Panc1 (cell line): ENCODE measurements around the gene SMARCD2. TPM values are rescaled to one million over a fixed set of nuclear protein-coding genes. Genes with fewer than 3 reads are reported as not detected.
"Not testable (repeated sequence)": the region's sequence is repeated elsewhere in the genome, so short reads cannot be mapped to it uniquely, and the experiment has no call there.

Experiments
- ATAC-seq: fragments of 200-7000 bp; cut with Tn5 transposase; 2 replicates; pipeline ENCODE4 v1.9.1; 2020; ENCODE audit warnings: mild to moderate bottlenecking, moderate library complexity
- BruUV-seq: library from RNA; stranded (reverse); fragments of 400-500 nt; replicated peaks from 2 replicates; lab custom pipeline; 2021; lab: Mats Ljungman, UMichigan
- CTCF ChIA-PET: fragments of 300-600 bp; sonication (Branson Sonifier 250); formaldehyde crosslinking; loops from one replicate; lab custom pipeline; 2022; ENCODE audit warnings: antibody characterized with exemption; lab: Charles Lee
- POLR2A ChIA-PET: fragments of 300-600 bp; sonication (Branson Sonifier 250); formaldehyde crosslinking; loops from one replicate; lab custom pipeline; 2022; ENCODE audit warnings: antibody characterized with exemption; lab: Charles Lee
- DNase-seq: peaks from one replicate; pipeline ENCODE4 v3.0.0-alpha.2; 2010; ENCODE audit warnings: low read depth, low spot score
- H3K27ac ChIP-seq: 2 replicates; pipeline ENCODE4 v1.5.1; 2011; ENCODE audit warnings: mild to moderate bottlenecking, low read length, inconsistent platforms
- H3K27me3 ChIP-seq: fragments of 200-500 bp; sonication (Bioruptor generic); 2 replicates; pipeline ENCODE4 v1.6.0; 2014; ENCODE audit warnings: low read length, inconsistent platforms; ENCODE audit not compliant: control insufficient read depth, insufficient read depth
- H3K36me3 ChIP-seq: fragments of 200-500 bp; sonication (Bioruptor generic); 2 replicates; pipeline ENCODE4 v1.5.1; 2014; ENCODE audit warnings: inconsistent platforms, mild to moderate bottlenecking, low read length, moderate library complexity; ENCODE audit not compliant: control insufficient read depth, insufficient read depth
- H3K4me1 ChIP-seq: 2 replicates; pipeline ENCODE4 v1.5.1; 2011; ENCODE audit warnings: inconsistent platforms, mild to moderate bottlenecking, low read length, moderate library complexity; ENCODE audit not compliant: control insufficient read depth, insufficient read depth
- H3K4me3 ChIP-seq, 2 experiments: 2 replicates each; pipeline ENCODE4 v1.5.1; 2011 to 2012; ENCODE audit warnings: low read depth in 2 of 2, low read length in 2 of 2, mild to moderate bottlenecking in 2 of 2, inconsistent platforms in 1 of 2, moderate library complexity in 1 of 2
- H3K9me3 ChIP-seq: fragments of 200-500 bp; sonication (Bioruptor generic); 2 replicates; pipeline ENCODE4 v1.5.1; 2014; ENCODE audit warnings: low read depth, mild to moderate bottlenecking, inconsistent platforms, low read length, moderate library complexity; ENCODE audit not compliant: control insufficient read depth, insufficient read depth
- POLR2AphosphoS5 ChIP-seq: IDR thresholded peaks from 2 replicates; pipeline ENCODE4 v1.6.1; 2012; ENCODE audit warnings: mild to moderate bottlenecking, low read depth, low read length, moderate library complexity
- SIN3A ChIP-seq: IDR thresholded peaks from 2 replicates; pipeline ENCODE4 v1.6.1; 2012; ENCODE audit warnings: low read depth, mild to moderate bottlenecking, low read length, moderate library complexity, borderline replicate concordance; ENCODE audit not compliant: insufficient read depth
- TCF7L2 ChIP-seq: IDR thresholded peaks from 2 replicates; pipeline ENCODE4 v1.6.1; 2011; ENCODE audit warnings: mild to moderate bottlenecking, low read depth, low read length, inconsistent platforms
- in situ Hi-C: cut with HindIII; loops from 2 replicates; pipeline ENCODE4 v1.10.0; 2016; ENCODE audit warnings: low sequenced_read_pairs, low pct_unique_long_range_greater_than_20kb
- intact Hi-C: fragments of 100-400 bp; cut with micrococcal nuclease; formaldehyde crosslinking; loops from one replicate; pipeline ENCODE4 v1.10.0; 2022; ENCODE audit not compliant: unreplicated experiment
- total RNA-seq: library from RNA; stranded (reverse); gene quantifications from one replicate; pipeline ENCODE4 v1.2.1, GENCODE V29; 2021; ENCODE audit not compliant: unreplicated experiment
- TF ChIP-seq, protein P1 (sequence below): fragments of 450-650 bp; IDR thresholded peaks from 2 replicates; pipeline ENCODE4 v1.5.1; 2017; ENCODE audit warnings: mild to moderate bottlenecking

The SMARCD2 gene
- total RNA-seq, 1 experiment from 2014 or later = 59.4 TPM

DNA sequence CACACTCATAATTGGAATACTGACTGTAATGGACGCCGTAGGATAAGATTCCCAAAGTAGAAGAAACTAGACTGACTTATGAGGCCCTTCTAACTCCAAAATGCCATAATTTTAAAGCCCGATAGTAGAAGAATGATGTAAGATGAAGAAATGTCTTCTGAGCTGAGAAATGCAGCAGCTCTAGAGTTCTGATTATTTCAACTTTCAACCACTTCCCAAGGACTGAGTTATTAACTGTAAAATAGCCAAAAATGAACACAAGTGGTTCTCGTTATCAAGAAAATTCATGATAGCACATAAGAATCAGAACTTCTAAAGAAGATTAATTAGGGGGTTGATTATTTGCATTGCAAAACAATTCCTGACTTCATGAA lies 27.8 kb upstream of the SMARCD2 start:
- H3K4me1 ChIP-seq, H3K36me3 ChIP-seq: not testable (repeated sequence)
- CTCF ChIA-PET = interaction anchor here (0.5 to 0.9 kb wide), 2 partner anchors 104 to 251 kb away, joined by 3 read pairs; no protein-coding TSS in a partner anchor

DNA sequence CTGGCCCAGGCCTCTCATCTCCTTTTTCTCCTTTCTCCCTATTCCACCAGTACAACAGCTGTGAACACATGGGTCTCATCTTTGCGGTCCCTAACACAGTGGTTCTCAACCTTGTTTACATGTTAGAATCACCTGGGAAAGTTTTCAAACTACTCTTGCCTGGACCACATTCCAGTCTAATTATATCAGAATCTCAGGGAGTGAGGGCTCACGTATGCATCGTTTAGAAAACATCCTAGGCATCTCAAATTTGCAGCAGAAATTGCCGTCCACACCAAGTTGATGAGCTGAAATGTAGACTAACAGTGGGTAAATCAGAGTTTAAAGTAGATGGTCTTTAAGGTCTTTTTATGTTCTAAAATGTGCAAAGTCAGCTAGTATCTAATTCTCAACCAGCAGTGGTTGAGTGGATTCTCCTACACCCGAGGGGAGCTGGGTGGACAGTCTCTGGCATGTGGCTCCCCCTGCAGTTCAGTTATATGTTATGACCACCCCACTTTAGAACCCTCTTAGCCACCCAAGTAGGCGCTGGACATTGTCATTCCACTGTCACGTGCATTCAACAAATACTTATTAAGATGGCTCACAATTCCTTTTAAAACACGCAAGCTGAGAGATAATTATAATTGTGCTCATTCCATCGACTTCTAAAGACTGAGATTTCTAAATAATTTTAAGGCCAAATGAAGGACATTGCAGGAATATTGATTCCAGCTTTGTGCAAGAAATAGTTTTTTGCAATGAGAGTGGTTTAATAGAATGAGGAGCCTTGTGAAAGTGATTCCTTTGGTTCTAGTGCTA lies 27.2 kb upstream of the SMARCD2 start:
- H3K27me3 ChIP-seq, H3K36me3 ChIP-seq, DNase-seq, ATAC-seq, POLR2A ChIA-PET, BruUV-seq, H3K4me1 ChIP-seq, H3K27ac ChIP-seq, in situ Hi-C loops, intact Hi-C loops, H3K4me3 ChIP-seq, H3K9me3 ChIP-seq: not testable (repeated sequence)
- TF ChIP-seq, protein P1, sequence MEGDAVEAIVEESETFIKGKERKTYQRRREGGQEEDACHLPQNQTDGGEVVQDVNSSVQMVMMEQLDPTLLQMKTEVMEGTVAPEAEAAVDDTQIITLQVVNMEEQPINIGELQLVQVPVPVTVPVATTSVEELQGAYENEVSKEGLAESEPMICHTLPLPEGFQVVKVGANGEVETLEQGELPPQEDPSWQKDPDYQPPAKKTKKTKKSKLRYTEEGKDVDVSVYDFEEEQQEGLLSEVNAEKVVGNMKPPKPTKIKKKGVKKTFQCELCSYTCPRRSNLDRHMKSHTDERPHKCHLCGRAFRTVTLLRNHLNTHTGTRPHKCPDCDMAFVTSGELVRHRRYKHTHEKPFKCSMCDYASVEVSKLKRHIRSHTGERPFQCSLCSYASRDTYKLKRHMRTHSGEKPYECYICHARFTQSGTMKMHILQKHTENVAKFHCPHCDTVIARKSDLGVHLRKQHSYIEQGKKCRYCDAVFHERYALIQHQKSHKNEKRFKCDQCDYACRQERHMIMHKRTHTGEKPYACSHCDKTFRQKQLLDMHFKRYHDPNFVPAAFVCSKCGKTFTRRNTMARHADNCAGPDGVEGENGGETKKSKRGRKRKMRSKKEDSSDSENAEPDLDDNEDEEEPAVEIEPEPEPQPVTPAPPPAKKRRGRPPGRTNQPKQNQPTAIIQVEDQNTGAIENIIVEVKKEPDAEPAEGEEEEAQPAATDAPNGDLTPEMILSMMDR = peak; percentile 27
- CTCF ChIA-PET = interaction anchor here (0.9 kb wide), 1 partner anchor 251 kb away, joined by 3 read pairs; no protein-coding TSS in a partner anchor

More for the DNA sequence above, 27.8 kb upstream of the SMARCD2 start:
- H3K4me3 ChIP-seq, ATAC-seq, in situ Hi-C loops, intact Hi-C loops, H3K27ac ChIP-seq, POLR2A ChIA-PET, BruUV-seq, DNase-seq, H3K27me3 ChIP-seq, H3K9me3 ChIP-seq: not testable (repeated sequence)

DNA sequence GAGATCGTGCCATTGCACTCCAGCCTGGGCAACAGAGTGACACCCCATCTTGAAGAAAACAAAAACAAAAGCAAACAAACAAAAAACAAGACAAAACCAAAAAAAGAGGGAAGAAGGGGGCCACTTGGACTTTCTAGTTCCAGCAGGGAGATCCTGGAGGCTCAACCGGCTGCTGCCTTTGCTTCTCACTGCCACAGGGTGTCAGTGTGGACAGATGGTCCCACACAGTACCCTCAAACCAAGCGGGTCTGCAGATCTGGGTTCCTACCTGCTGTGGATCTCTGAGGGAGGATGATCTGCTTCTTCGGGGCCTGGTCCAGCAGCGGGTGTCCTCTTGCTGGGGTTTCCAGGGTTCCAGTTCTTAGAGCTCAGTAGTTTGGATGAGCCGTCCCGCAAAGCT lies 24.1 kb upstream of the SMARCD2 start:
- CTCF ChIA-PET = interaction anchor here (1.0 kb wide), 1 partner anchor 134 kb away, joined by 5 read pairs; no protein-coding TSS in a partner anchor
- in situ Hi-C loops, H3K4me1 ChIP-seq, DNase-seq, H3K9me3 ChIP-seq, H3K27ac ChIP-seq, H3K4me3 ChIP-seq, H3K27me3 ChIP-seq, H3K36me3 ChIP-seq, BruUV-seq, intact Hi-C loops: not testable (repeated sequence)
- ATAC-seq = peak; percentile 80; the same call in 1 of the 2 replicates
- POLR2A ChIA-PET = interaction anchor here (0.6 kb wide), 1 partner anchor 38 kb away, joined by 3 read pairs; no protein-coding TSS in a partner anchor
- TF ChIP-seq, protein P1 = peak; percentile 39

DNA sequence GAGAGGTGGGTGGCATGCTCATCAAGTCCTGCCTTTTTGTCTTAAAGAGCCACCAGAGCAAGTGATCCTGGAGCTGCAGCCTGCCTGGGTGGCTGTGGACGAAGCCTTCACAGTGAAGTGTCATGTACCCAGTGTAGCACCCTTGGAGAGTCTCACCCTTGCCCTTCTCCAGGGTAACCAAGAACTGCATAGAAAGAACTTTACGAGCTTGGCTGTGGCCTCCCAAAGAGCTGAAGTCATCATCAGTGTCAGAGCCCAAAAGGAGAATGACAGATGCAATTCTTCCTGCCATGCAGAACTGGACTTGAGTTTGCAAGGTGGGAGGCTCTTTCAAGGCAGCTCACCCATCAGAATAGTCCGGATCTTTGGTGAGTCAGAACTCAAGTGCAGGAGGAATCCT lies 16.8 kb upstream of the SMARCD2 start:
- ATAC-seq (no peak), DNase-seq (no peak)
- intact Hi-C loops (no loop called here), in situ Hi-C loops (no loop called here)
- Histone ChIP-seq H3K9me3 (no peaks in the 10 kb centered on the region), H3K27ac (no peak overlapping the region), H3K4me1 (no peaks in the 10 kb centered on the region), H3K27me3 (no peaks in the 10 kb centered on the region), H3K4me3 (no peak overlapping the region), H3K36me3 (no peaks in the 10 kb centered on the region)
- CTCF ChIA-PET = interaction anchor here (0.6 kb wide), 1 partner anchor 16 kb away, joined by 5 read pairs; no protein-coding TSS in a partner anchor
- POLR2A ChIA-PET = no interaction called here
- no TSS peak for BruUV-seq
- TF ChIP-seq POLR2AphosphoS5 (no peak), TCF7L2 (no peak), SIN3A (no peak)
- TF ChIP-seq, protein P1 = no peak
